ENCODE results near the gene GJB4.
"Not testable (repeated sequence)": the region's sequence is repeated elsewhere in the genome, so short reads cannot be mapped to it uniquely, and the experiment has no call there.

The GJB4 gene

DNA sequence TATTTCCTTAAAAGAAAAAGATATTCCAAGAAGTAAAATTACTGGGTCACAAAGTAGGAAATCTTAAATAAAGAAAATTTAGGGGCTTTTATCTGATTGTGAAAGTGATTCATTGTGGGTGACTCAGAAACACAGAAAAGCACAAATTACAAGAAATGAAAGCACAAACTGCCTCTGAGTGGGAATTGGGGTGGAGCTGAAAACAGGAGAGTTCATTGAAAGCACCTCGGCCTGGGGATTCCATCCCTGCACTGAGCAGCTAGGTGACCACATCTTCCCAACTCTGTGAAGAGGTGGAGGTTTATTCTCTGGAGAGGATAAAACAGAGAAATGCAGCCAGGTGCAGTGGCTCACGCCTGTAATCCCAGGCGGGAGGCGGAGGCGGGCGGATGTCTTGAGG, 40.7 kb downstream of the GJB4 start:
- no peak for DNase-seq (ENCODE audit: low read depth)

DNA sequence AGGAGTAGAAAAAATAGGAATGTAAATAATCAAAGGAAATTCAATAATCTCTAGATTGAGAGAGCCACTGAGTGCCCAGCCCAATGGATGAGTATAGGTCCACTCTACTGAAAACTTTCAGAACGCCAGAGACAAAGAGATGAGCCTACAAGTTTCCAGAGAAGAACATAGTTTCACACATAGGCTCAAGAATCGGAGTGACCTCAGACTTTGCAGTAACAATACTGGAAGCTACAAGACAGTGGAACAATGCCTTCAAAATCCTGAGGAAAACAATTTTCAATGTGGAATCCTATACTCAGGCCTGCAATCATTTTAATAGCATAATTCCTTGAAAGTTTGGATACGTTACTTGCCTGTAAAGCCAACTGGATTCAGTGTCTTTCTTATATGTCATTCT, 44.2 kb downstream of the GJB4 start:
- DNase-seq (ENCODE audit: low read depth) = no peak

DNA sequence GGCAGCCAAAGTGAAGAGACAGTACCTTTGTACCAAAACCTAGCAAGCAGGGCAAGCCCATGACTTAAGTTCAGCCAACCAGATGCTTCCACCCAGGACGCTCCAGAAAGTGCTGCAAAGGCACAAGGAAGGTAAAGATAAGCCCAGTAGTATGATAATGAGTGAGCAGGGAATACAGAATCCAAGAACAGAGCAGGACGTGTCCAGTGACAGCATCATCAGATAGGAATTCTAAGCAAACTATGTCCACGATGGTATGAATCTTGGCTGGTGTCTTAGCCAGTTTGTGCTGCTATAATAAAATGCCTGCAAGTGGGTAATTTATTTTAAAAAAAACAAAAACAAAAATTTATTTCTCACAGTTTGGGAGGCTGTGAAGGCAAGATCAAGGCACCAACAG, 46.9 kb downstream of the GJB4 start:
- no peak for DNase-seq (ENCODE audit: low read depth)

DNA sequence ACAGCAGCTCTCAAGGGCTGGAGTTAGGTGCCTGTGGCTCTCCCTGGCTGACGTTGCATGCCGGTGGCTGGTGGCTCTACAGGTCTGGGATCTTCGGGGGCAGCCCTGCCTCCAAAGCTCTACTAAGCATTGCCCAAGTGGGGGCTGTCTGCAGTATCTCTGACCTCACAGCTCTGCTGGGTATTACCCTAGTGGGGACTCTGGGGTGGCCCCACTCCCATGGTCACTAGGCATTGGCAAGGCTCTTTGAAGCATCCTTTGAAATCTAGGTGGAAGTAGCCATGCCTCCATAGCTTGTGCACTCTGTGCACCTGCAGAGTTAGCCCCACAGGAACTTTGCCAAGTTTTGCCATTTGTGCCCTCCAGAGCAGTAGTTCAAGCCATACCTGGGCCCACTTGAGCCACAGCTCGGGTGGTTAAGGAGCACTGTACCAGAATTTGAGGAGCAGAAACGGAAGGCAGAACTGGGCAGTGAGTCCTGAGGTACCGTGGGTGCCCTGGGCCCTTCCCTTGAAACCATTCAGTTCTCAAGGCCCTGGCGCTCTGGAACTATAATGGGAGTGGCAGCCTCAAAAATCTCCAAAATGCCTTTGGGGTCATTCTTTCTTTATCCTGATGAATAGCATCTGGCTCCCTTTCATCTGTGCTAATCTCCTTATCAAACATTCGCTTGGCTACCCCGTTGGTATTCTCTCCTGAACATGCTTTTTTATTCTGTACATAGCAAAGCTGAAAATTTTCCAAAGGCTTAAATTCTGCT, 48.7 kb downstream of the GJB4 start:
- DNase-seq (ENCODE audit: low read depth) = no peak

DNA sequence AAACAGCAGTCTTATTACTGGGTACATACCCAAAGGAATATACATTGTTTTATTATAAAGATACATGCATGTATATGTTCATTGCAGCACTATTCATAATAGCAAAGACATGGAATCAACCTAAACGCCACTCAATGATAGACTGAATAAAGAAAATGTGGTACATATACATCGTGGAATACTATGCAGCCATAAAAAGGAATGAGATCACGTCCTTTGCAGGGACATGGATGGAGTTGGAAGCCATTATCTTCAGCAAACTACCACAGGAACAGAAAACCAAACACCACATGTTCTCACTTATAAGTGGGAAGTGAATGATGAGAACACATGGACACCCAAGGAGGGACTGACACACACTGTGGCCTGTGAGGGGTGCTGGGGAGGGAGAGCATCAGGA, 51.2 kb downstream of the GJB4 start:
- DNase-seq (ENCODE audit: low read depth) = not testable (repeated sequence)

Data from T follicular helper cell (primary cell).